ENCODE data around the gene DRAM1.

Gene DRAM1

DNA sequence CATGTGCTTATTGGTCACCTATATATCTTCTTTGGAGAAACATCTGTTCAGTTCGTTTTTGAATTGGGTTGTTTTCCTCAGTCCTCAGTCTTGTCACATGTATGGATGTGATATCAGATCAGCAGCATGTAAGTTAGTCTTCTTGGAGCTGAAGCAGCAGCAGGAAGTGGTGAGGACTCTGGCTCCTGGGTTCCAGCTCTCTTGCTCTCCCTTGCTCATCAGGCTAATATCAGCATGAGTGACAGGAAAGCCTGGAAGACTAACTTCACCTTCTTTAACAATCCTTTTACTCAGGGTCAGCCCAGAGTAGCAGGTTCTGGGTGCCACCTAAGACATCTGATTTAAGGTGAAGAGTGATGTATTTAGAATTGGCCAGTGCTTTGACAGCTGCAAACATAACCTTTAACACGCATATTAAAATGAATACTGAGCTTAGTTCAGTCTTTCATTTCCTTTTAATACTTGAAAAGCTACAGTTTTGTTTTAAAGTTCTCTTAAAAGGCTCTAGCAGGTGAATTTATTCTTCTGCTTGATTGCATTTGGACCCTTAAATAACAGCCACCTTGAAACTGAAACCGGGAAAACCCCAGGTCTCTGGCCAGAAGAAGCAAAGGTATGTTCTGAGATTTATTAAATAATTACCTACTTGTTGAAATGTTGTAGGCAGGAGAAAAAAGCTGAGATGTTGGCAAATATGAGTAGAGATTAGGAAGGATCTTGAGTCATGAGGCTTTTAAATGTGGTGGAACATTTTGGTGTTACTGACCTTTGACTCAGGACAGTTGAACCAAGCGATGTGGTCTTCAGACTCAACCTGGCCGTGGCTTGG is 54.3 kb downstream of the DRAM1 start:
- Histone ChIP-seq H3K36me3 (ENCODE audit: control insufficient read depth, low read length) (no peaks in the 10 kb centered on the region), H3K4me1 (ENCODE audit: control insufficient read depth, low read length) (peaks cover 41% of the 10 kb centered on the region), H3K9me3 (ENCODE audit: control insufficient read depth, insufficient read depth, low read length) (no peaks in the 10 kb centered on the region), H4K20me1 (ENCODE audit: control insufficient read depth, insufficient read depth, low read depth, low read length) (no peaks in the 10 kb centered on the region), H3K27me3 (ENCODE audit: control insufficient read depth, low read length) (peaks cover 8% of the 10 kb centered on the region), H3K27ac (ENCODE audit: low read depth, low read length) (peak overlapping the region; percentile 46), H3K4me2 (ENCODE audit: low read length) (peak overlapping the region; percentile 63), H3K9me2 (replicated peaks; ENCODE audit: control insufficient read depth, low read length) (no peaks in the 10 kb centered on the region), H3F3A (ENCODE audit: control insufficient read depth, insufficient read depth) (peaks cover 7% of the 10 kb centered on the region; the same call in 1 of the 2 replicates), H3K4me3 (ENCODE audit: low read length) (peak overlapping the region; percentile 31), H3K79me2 (ENCODE audit: control insufficient read depth, low read length) (no peaks in the 10 kb centered on the region)
- TF ChIP-seq EZH2phosphoT487 (IDR thresholded peaks at IDR 0.05; ENCODE audit: borderline replicate concordance, low read length): no peak
- TF ChIP-seq, protein P1, sequence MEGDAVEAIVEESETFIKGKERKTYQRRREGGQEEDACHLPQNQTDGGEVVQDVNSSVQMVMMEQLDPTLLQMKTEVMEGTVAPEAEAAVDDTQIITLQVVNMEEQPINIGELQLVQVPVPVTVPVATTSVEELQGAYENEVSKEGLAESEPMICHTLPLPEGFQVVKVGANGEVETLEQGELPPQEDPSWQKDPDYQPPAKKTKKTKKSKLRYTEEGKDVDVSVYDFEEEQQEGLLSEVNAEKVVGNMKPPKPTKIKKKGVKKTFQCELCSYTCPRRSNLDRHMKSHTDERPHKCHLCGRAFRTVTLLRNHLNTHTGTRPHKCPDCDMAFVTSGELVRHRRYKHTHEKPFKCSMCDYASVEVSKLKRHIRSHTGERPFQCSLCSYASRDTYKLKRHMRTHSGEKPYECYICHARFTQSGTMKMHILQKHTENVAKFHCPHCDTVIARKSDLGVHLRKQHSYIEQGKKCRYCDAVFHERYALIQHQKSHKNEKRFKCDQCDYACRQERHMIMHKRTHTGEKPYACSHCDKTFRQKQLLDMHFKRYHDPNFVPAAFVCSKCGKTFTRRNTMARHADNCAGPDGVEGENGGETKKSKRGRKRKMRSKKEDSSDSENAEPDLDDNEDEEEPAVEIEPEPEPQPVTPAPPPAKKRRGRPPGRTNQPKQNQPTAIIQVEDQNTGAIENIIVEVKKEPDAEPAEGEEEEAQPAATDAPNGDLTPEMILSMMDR (IDR thresholded peaks at IDR 0.05; ENCODE audit: low read depth, low read length, poor library complexity, severe bottlenecking): no peak

DNA sequence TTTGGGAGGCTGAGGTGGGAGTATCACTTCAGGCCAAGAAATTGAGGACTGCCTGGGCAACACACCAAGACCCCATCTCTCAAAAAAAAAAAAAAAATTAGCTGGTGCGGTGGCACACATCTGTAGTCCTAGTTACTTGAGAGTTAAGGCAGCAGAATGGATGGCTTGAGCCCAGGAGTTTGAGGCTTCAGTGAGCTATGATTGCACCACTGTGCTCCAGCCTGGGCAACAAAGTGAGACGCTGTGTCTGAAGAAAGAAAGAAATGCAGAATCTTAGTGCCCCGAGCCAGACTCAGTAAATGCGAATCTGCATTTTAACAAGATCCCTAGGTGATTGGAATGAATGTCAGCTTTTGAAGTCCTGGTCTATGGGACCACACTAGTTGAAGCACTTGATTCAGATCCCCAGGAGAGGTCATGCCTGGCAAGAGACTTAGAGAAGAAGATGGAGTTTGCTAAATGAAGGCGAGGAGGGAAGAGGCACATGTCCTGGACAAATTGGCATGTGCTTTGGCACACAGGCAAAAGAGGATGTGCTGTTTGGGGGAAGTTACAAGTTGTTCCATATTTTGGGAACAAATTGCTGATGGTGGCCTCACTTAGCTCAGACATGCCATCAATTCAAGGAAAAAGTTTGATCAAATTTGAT is 56.6 kb downstream of the DRAM1 start:
- Histone ChIP-seq H3K4me1 (ENCODE audit: control insufficient read depth, low read length) (peaks cover 44% of the 10 kb centered on the region), H3K4me2 (ENCODE audit: low read length) (no peak overlapping the region)

DNA sequence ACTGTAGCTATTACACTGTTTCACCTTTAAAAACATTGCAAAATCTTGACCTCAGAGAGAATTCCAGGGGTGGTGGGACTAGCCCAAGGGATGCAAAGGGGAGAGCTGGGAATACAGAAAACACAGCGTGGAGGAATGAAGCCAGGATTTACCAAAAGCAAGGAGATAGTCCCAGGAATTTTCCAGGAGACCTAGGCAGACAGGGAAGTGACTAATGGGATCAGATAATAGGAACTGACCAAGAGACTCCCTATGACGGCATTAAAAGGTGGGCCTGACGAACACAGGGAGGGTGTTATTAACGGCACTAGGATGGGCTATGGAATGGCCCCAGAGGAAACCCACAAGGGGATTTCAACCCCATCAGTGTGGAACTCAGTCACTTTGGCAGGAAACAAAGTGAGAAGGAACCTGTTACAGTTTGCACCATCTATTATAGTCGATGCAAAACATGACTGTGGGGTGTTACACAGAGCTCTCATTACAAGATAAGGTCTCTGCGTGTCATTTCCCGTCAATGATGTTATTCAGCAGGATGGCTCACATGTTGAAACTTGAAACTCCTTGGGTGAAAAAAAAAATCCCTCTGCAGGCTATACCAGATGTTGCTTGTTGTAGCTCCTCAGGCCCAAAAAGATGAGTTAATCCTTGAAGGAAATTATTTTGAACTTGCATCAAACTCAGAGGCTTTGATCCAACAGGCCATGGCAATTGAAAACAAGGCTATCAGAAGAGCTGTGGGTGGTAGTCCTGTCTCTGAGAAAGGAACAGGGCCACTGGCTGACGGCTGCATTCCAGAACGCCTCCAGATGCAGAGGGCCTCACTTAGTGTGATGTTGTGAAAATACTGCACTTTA is 58.7 kb downstream of the DRAM1 start:
- peaks cover 6% of the 10 kb centered on the region; the same call in 1 of the 2 replicates for H3F3A ChIP-seq (ENCODE audit: control insufficient read depth, insufficient read depth)
- TF ChIP-seq, protein P1 (IDR thresholded peaks at IDR 0.05; ENCODE audit: low read depth, low read length, poor library complexity, severe bottlenecking): no peak
- TF ChIP-seq EZH2phosphoT487 (IDR thresholded peaks at IDR 0.05; ENCODE audit: borderline replicate concordance, low read length): no peak
- no peak overlapping the region for H3K4me3 ChIP-seq (ENCODE audit: low read length)
- peak overlapping the region; percentile 22 for H3K4me2 ChIP-seq (ENCODE audit: low read length)
- H3K27ac ChIP-seq (ENCODE audit: low read depth, low read length): 0 out of 2 replicates have a peak overlapping the region, but pooled peaks have one; percentile 11
- peaks cover 37% of the 10 kb centered on the region for H3K4me1 ChIP-seq (ENCODE audit: control insufficient read depth, low read length)
- H3K9me2 ChIP-seq (replicated peaks; ENCODE audit: control insufficient read depth, low read length): no peaks in the 10 kb centered on the region
- H3K79me2 ChIP-seq (ENCODE audit: control insufficient read depth, low read length): no peaks in the 10 kb centered on the region
- H4K20me1 ChIP-seq (ENCODE audit: control insufficient read depth, insufficient read depth, low read depth, low read length): no peaks in the 10 kb centered on the region
- no peaks in the 10 kb centered on the region for H3K36me3 ChIP-seq (ENCODE audit: control insufficient read depth, low read length)
- no peaks in the 10 kb centered on the region for H3K9me3 ChIP-seq (ENCODE audit: control insufficient read depth, insufficient read depth, low read length)
- H3K27me3 ChIP-seq (ENCODE audit: control insufficient read depth, low read length): peaks cover 20% of the 10 kb centered on the region

More for the DNA sequence above, 56.6 kb downstream of the DRAM1 start:
- no peaks in the 10 kb centered on the region for H3K36me3 ChIP-seq (ENCODE audit: control insufficient read depth, low read length)
- peaks cover 10% of the 10 kb centered on the region for H3K27me3 ChIP-seq (ENCODE audit: control insufficient read depth, low read length)
- TF ChIP-seq EZH2phosphoT487 (IDR thresholded peaks at IDR 0.05; ENCODE audit: borderline replicate concordance, low read length): no peak
- TF ChIP-seq, protein P1 (IDR thresholded peaks at IDR 0.05; ENCODE audit: low read depth, low read length, poor library complexity, severe bottlenecking): no peak
- no peaks in the 10 kb centered on the region for H4K20me1 ChIP-seq (ENCODE audit: control insufficient read depth, insufficient read depth, low read depth, low read length)
- H3K9me3 ChIP-seq (ENCODE audit: control insufficient read depth, insufficient read depth, low read length): no peaks in the 10 kb centered on the region
- H3K79me2 ChIP-seq (ENCODE audit: control insufficient read depth, low read length): no peaks in the 10 kb centered on the region
- peaks cover 7% of the 10 kb centered on the region; the same call in 1 of the 2 replicates for H3F3A ChIP-seq (ENCODE audit: control insufficient read depth, insufficient read depth)
- no peaks in the 10 kb centered on the region for H3K9me2 ChIP-seq (replicated peaks; ENCODE audit: control insufficient read depth, low read length)
- no peak overlapping the region for H3K4me3 ChIP-seq (ENCODE audit: low read length)
- no peak overlapping the region for H3K27ac ChIP-seq (ENCODE audit: low read depth, low read length)
